ENCODE measurements around the gene DPYSL5.

DNA sequence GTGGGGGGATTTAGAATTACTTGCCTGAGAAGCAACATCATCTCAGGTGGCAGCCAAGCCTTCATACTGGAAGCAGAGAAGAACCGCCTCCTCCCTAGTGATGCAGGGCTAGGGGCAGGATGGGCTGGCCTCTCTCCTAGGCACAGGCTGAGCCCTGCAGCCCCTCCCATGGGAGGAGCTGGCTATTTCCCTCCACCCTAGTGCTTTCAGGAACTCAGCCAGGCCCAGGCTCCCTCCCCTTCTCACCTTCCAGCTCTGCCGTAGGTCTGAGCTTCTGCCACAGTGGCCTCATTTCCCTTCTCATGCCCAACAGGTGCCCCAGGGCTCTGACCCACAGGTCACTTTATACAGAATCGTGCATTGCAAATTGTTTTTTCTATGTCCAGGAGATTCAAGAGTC lies 31.0 kb upstream of the DPYSL5 start:
- TF ChIP-seq, protein P1, sequence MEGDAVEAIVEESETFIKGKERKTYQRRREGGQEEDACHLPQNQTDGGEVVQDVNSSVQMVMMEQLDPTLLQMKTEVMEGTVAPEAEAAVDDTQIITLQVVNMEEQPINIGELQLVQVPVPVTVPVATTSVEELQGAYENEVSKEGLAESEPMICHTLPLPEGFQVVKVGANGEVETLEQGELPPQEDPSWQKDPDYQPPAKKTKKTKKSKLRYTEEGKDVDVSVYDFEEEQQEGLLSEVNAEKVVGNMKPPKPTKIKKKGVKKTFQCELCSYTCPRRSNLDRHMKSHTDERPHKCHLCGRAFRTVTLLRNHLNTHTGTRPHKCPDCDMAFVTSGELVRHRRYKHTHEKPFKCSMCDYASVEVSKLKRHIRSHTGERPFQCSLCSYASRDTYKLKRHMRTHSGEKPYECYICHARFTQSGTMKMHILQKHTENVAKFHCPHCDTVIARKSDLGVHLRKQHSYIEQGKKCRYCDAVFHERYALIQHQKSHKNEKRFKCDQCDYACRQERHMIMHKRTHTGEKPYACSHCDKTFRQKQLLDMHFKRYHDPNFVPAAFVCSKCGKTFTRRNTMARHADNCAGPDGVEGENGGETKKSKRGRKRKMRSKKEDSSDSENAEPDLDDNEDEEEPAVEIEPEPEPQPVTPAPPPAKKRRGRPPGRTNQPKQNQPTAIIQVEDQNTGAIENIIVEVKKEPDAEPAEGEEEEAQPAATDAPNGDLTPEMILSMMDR (IDR thresholded peaks at IDR 0.05; ENCODE audit: extremely low read depth in 1 of 2, insufficient read depth in 1 of 2, low read depth in 1 of 2, low read length in 2 of 2) = no peak
- TF ChIP-seq, protein P2, sequence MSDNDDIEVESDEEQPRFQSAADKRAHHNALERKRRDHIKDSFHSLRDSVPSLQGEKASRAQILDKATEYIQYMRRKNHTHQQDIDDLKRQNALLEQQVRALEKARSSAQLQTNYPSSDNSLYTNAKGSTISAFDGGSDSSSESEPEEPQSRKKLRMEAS (IDR thresholded peaks at IDR 0.05; ENCODE audit: insufficient read depth, insufficient read length) = no peak
- no peak for TF ChIP-seq MYC (IDR thresholded peaks at IDR 0.05; ENCODE audit: low read depth, low read length)
- TF ChIP-seq POLR2AphosphoS5 (IDR thresholded peaks at IDR 0.05; ENCODE audit: insufficient read depth, low read depth, low read length) = no peak
- TF ChIP-seq EZH2 (IDR thresholded peaks at IDR 0.05; ENCODE audit: borderline replicate concordance, low read depth, low read length, severe bottlenecking) = no peak
- no peak for TF ChIP-seq POLR2A (IDR thresholded peaks at IDR 0.05; ENCODE audit: low read depth, low read length)
- no peak for TF ChIP-seq FOS (IDR thresholded peaks at IDR 0.05; ENCODE audit: borderline replicate concordance, insufficient read depth, low read length)
- TF ChIP-seq JUN (IDR thresholded peaks at IDR 0.05; ENCODE audit: borderline replicate concordance, insufficient read depth, insufficient read length, low read depth) = no peak
